Measurements from ENCODE around the gene PGM1.
A peak's percentile ranks its signal among the peaks of the same experiment; 100 is the strongest.
"Not testable (repeated sequence)": the region's sequence is repeated elsewhere in the genome, so short reads cannot be mapped to it uniquely, and the experiment has no call there.

PGM1 gene

DNA sequence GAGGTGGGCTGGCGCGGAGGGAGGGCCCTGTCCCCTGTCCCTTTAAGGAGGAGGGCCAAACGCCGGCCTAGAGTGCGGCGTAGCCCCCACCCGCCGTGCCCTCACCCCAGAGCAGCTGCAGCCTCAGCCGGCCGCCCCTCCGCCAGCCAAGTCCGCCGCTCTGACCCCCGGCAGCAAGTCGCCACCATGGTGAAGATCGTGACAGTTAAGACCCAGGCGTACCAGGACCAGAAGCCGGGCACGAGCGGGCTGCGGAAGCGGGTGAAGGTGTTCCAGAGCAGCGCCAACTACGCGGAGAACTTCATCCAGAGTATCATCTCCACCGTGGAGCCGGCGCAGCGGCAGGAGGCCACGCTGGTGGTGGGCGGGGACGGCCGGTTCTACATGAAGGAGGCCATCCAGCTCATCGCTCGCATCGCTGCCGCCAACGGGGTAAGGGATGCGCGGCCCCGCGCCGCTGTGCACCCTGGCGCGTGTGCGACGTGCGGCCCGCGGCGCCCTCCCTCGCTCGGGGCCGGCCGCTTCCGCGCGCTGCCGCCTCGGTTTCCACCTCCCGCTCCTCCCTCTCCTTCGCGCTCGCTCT is at the start of gene PGM1:
TSS of gene PGM1 (plus strand) at position 109 of the 583 bp plus-strand sequence. CDS start at position 187, 78 bp downstream.
- peak; percentile 45 for DNase-seq

DNA sequence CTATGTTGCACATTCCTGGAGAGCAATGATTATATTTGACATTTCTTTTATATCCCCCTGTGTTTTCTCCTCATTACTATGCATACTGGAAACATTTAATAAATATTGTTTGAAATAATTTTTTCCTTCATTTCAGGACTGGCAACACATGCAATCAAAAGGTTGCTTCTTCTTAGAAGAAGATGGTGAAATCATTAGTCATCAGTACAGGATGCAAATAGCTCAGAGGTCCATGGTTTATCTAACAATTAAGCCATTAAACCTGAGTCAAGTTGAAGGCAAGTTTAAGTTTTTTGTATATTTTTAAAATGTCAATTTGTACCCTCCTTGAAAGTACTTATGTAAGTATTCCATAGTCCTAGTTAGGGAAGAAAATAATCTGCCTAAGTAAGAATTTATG is 47.4 kb upstream of the PGM1 start:
- DNase-seq, result no peak

DNA sequence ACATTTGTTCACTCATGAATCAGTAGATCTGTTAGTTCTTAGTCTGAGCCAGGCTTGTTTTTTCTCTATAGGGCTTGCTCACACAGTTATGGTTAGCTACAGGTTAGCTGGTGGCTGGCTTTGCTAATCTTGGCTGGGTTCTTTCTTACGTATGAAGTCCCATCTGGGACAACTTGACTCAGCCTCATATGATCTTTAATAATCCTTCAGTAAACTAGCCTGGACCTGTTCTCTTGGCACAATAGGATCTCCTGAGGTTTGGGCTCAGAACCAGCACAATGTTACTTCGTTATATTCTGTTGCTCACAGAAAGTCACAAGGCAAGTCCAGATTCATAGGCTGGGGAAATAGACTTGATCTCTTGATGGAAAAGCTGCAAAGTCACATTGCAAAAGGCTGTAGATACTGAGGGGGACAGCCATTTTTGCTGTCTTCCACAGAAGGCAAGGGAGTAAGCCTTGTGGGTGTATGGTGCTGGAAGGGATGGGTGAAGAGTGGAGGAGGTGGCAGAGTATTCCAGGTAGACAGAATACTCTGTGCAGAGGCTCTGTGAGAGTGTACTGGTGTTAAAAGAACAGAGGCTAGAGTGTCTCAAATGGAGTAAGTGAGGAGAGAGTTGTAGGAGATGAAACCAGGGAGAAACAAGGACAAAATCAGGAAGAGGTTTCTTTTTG is 45.5 kb upstream of the PGM1 start:
- DNase-seq, result no peak

DNA sequence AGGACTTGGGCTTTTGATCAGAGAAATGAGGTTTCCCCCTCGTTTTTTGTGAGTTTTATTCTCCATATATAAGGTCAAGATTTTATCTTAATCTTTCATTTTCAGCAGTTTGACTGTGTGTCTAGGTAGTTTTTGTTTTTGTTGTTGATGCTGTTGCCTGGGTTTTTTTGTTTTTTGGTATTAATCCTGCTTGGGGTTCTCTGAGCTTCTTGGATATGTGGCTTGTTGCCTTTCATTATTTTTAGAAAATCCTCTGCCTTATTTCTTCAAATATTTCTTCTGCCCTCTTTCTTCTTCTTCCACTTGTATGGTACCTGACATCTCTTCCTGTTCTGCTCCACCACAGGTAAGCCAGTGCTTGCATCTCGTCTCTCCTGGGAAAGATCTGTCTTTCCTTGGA is 44.9 kb upstream of the PGM1 start:
- no peak for DNase-seq

DNA sequence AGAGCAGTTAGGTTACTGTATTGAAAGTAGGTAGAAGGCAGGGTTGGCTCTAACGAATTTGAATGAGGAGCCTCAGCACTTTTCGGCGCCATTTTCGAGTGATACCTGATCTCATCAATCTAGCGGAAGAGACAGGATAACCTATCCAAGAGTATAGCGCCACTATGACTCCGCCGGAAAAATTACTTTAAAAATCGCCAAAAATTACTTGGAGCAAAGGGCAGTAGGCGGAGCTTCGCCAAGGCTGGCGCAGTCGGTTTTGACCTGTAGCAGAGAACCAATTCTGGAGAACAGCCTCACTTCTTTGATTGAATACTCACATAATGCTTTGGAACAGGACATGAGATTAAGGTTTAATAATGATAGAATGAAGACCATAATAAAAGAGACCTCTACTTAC is 44.3 kb upstream of the PGM1 start:
- no peak for DNase-seq

DNA sequence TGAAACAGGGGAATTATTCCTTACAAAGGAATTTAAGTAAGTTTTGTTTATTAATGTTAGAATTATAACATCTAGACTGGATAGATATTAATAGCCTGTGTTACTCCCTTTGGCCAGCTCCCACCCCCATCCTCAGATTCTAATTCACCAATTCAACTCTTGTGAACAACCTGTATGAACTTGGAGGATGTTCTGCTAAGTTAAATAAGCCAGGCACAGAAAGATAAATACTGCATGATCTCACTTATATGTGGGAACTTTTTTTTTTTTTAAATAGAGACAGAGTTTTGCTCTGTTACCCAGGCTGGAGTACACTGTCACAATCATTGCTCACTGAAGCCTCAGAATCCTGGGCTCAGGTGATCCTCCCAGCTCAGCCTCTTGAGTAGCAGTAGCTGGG is 37.7 kb upstream of the PGM1 start:
- no peak for DNase-seq

DNA sequence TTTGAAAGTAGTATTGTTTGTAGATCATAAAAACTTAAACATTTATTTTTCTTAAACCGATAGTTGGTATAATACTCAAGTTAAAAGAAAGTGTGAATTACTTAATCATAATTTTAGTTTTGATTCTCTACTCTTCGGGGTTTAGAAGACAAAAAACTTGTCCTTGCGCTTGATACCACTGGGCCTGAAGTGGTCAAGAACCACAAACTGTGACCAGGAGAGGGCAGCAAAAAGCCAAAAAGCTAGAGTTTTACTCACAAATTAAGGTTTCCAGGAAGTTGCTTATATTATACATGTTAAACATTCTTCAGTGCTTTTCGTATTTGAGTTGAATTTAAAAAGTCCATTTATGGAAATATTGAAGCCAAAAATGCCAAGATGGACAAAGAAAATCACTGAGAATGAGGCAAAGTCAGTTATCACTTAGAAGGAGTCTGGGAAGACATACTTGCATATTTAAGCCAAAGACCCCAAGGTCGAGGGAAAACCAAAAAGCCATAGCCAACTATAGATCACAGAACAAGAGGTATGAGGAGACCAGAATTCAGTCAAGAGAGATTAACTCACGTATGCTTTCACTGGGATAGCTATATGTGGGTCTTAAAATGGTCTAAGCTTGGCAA is 35.7 kb upstream of the PGM1 start:
- peak; percentile 14 for DNase-seq

DNA sequence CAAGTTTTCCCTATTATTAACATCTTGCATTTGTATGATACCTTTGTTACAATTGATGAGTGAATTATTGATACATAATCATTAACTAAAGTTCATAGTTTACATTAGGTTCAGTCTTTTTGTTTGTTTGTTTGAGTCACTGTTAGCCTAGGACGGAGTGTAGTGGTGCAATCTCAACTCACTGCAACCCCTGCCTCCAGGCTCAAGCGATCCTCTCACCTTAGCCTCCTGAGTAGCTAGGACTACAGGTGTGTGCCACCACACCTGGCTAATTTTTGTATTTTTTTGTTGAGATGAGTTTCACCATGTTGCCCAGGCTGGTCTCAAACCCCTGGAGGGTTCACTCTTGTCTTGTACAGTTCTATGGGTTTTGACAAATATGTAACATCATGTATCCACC is 33.9 kb upstream of the PGM1 start:
- DNase-seq, result no peak

DNA sequence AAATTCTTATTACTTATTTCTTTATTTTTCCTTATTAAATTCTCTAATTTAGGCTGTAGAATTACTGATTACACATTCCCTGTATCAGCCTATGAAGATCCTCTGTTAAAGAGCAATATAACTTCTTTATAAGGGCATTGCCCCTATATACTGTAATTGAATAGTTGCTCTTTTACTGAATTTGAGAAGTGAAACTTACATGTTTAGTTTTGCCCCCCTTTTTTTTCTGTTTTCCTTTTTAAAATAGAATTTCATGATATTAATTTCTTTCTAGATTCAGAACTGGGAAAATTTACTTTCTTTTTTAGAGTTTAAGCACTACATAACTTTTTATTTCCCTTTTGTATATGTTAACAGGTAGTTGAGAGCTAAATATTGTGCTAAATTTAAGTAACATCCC is 29.5 kb upstream of the PGM1 start:
- no peak for DNase-seq

DNA sequence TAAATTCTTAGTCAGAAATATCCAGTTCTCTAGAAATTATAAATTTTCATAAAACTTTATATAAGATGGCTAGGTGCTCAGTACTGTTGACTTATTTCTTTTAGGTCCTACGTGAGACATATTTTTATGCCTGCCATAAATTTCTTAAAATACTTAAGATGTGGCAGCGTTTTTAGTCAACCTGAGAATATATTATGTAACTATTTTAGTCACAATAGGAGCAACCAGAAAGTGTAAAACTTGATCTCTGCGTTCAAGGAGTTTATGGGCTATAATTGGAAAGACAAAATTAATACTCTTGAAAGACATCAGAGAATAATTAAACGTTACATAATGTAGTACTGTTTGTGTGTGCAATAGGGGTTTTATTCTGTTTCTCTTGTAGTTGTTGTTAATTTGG is 24.1 kb upstream of the PGM1 start:
- no peak for DNase-seq

DNA sequence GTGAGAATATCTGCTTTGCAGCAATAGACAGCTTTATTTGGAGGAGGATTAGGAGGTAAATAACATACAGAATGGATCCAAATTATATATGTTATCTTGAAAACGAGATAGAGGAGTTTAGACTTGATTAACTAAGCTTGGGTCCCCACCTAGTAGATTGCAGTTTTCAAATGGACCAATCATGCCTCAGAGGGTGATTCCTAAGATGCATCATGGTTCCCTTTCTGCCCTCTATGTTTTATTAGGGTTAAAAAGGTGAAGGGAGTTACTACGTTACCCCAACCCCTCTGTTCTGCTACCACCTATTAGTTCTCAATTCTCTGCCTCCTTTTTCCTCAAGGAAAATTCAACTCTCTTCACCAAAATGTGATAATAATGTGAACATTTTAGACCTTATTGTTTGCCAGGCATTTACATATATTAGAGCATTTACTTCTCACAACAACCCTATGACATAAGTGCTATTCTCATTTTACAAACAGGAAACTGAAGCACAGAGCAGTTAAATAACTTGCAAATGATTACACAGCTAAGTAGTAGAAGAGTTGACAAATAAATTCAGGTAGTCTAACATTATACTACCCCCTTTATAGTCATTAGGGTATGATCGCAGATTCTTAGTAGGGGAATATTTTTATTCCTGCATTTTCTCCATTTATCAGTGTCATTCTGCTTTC is 23.4 kb upstream of the PGM1 start:
- no peak for DNase-seq

DNA sequence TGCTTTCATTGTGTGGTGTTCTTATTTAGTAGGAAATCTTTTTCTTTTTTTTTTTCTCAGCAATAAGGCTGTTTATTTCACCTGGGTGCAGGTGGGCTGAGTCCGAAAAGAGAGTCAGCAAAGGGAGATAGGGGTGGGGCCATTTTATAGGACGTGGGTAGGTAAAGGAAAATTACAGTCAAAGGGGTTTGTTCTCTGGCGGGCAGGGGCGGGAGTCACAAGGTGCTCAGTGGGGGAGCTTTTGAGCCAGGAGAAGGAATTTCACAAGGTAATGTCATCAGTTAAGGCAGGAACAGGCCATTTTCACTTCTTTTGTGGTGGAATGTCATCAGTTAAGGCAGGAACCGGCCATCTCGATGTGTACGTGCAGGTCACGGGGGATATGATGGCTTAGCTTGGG is 20.5 kb upstream of the PGM1 start:
- not testable (repeated sequence) for DNase-seq

DNA sequence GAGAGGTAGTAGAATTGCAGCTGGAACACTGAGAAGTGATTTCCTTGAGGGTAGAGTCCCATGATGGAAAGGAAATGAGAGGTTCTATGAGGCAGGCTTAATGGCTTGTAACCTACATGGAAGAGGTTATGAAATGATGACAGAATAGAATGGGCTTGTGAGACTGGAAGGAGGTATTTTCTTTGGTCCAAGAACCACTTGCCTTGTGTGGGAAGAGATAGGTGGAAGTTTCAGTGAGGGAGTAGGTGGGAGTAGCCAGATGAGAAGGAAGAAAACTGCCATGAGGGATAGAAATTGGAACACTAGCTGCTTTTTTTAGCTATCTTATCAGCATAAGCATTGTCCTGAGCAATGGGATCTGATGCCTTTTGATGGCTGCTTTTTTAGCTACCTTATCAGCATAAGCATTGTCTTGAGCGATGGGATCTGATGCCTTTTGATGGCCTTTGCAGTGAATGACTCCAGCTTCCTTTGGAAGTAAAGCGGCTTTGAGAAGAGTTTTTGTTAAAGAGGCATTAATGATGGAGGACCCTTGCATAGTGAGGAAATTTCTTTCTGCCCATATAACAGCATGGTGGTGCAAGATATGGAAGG is 18.9 kb upstream of the PGM1 start:
- not testable (repeated sequence) for DNase-seq

DNA sequence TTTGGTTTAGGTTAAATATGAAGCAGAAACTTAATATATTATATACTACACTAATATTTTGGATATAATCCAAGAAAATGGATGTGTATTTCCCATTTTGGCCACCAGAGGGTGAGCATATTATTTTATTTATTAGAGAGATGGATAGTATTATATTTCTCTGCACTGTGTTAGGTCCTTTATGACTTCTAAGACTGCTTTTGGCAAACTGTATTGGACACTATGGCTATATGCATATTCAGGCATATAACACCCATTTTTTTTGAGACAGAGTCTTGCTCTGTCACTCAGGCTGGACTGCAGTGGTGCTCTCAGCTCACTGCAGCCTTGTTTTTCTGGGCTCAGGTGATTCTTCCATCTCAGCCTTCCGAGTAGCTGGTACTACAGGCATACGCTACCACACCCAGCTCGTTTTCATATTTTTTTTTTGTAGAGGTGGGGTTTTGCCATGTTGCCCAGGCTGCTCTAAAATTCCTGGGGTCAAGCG is 17.8 kb upstream of the PGM1 start:
- DNase-seq, result peak; percentile 64

DNA sequence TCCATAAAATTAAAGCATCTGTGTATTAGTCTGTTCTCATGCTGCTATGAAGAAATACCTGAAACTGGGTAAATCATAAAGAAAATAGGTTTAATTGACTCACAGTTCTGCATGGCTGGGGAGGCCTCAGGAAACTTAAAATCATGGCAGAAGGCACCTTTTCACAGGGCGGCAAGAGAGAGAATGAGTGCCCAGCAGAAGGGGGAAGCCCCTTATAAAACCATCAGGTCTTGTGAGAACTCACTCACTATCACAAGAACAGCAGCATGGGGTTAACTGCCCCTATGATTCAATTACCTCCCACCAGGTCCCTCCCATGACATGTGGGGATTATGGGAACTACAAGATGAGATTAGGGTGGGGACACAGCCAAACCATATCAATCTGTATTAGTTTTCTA is 6.9 kb upstream of the PGM1 start:
- not testable (repeated sequence) for DNase-seq

DNA sequence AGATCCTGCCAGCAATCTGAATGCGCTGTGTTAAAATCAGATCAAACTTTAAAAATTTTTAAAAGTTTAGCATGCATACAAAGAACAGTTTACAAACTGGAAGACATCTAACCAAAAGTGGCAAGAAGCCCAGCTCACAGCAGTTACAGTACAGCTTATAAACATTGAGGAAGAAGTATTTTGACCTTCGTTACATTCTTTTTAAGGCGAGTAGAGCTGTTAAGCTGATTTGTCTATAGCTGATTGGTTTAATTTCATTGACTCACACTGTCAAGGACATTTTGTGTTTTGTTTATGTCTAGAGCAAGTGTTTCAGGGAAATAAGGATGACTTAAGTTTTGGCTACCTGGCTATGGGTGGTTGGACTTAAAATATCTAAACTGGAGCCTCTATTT is 3.0 kb upstream of the PGM1 start:
- DNase-seq, result no peak

DNA sequence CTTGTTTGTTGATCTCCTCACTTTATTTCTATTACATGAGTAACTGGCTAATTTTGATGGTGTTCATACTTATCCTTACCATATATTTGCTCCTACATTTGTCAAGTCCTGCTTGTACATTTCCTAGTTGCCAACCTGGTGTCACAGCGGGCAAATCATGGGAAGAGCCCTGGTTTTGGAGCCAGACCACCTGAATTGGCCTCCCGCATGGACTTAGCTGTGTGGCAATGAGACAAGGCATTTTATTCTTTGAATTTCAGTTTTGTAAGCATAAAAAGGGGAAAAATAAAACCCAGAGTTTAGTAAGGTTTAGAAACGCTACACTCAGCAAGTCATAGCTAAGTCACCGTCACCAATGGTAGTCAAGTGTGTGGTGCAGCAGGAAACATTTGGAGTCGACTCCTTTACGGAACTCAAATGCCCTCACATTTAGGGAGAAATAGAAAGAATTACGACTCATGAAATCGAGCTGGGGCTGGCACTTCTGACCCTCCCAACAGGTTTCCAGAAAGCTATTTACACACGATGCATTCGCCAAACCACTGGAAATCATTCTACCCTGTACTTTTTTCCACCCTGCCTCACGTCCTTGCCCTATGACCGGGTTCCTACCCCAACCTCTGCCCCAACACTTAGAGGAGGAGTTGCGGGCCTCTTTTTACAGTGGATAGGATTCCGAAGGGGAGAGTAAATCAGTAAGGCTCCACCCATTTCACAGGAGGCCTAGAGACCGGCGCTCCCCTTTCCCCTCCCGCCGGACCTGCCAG is 492 bp upstream of the PGM1 start:
- peak; percentile 35 for DNase-seq

DNA sequence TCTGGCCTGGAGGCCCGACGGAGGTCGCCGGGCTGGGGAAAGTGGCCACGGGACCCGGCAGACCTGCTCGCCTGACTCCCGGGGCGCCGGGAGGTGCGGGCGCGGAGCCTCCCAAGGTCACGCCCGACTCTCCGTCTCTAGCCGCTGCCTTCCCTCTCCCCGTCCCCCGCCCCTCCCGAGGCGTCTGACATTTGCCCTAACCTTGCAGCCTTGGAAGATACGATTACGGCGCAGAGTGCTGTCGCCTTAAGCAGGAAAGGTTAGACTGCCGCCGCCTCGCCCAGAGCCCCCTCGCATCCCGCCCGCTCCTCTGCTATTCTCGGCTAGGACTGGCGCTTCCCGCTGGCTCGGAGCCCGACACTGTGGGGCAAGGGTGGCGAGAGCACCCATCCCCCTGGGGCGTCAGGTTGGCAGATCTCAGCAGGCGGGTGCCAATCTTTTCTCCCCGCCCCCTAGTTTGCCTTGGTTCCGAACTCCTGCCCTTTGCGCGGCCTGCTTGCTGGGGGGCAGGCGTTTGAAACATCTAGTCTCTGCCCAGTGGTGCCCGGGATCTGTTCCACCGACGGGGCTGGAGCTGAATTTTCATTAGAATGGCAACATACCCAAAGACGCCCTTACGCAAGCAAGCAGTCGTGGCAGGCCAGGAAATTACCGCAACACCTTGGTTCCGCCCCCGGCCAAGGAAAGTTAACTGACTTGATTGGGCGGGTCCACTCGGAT is 835 bp downstream of the PGM1 start:
- peak; percentile 45 for DNase-seq

DNA sequence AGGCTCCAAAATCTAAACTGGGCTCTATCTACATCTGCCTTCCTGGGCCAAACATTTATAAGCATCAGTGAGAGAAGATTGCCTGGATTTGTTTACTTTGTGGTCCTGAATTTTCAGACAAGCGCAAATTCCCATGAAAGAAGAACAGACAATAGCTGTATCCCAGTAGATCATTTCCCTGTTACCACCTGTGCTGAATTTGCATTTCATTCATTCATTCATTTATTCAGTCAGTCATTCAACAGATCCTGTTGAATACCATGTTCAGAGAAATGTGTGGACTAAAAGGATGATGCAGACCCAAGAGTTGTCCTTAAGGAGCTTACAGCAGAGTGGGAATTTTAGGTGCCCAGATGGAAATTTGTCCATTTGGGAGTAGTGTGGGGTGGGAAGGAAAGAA is 2.2 kb downstream of the PGM1 start:
- DNase-seq, result no peak

DNA sequence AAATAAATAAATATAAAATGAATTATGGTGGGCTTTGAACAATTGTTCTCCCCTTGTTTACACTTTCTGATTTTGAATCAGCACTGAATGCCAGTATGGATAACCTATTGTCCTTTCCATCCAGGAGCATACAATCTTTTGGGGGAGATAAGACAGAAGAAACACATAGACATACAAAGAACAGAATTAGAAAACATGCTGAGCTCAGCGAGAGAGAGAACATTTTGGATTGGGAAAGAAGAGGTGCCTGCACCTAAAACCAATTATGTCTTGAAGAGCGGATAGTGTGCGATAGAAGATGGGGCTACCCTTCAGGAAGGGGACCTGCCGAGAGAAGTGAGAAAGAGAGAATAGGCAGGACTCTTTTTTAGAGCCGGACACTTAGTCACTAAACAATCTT is 6.6 kb downstream of the PGM1 start:
- DNase-seq, result no peak

DNA sequence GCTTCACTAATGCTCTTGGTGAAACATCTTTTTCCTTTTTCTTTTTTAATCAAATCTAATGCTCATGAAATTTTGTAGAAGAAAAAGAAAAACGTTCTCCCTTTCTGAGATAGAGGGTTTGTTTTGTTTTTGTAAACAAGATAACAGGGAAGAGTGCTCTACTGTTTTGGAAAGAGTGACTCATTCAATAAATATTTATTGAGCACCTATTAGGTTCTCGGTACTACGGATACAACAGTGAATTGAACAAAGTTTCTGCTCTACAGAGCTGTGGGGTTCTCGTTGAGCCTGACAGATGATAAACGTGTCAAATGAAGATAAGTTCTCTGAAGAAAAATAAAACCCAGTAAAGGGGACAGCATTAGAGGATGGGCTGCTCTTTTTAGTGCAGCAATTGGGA is 7.0 kb downstream of the PGM1 start:
- DNase-seq, result no peak

DNA sequence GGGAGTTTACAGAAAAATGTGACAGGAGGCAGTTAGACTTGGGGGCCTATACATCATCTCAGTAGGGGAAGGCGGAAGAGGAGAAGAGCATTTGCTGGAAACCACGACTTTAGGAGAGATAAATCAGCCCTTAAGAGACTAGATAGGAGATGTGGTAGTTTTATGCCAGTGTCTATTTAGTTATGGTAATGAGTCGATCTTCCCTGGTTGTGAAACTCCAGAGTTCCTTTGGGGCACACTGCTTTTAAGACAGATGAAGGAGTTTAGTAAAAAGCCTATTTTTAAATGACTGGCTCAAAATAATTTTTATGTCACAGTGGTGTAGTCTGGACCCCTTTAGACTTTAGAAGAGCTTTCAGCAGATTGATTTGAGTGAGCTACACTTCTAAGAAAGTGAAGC is 7.8 kb downstream of the PGM1 start:
- no peak for DNase-seq

Data from NCI-H1694 treated with DMSO at 0.1 percent for 48 hours (cell line).